ENCODE measurements around the gene MAP3K2.

The MAP3K2 gene

DNA sequence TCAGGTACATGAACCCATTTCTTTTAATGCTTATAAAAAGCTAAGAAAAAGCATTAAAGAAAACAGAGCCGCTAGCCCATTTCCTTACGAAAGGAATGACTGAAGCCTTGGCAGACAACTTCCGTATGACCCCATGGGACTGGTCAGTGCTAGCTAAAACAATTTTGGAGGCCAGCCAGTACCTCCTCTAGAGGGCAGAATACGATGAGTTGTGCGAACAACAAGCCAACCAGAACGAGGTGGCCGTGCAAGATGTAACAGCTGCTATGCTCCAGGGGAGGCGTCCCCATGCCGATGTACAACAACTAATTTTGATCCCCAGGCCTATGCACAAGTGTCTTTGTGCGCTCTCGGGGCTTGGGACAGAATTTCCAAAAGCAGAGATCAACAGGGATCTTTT, 16.7 kb downstream of the MAP3K2 start:
- H3K27me3 ChIP-seq (ENCODE audit: insufficient read depth, low read length) = no peaks in the 10 kb centered on the region
- no peak overlapping the region for H3K9ac ChIP-seq (ENCODE audit: low read length)
- no peak overlapping the region for H2AFZ ChIP-seq (ENCODE audit: low read length)
- H3K9me3 ChIP-seq (ENCODE audit: low read length) = peaks cover 30% of the 10 kb centered on the region
- no peaks in the 10 kb centered on the region for H3K9me2 ChIP-seq (ENCODE audit: low read depth, low read length)
- no peaks in the 10 kb centered on the region for H3F3A ChIP-seq (ENCODE audit: insufficient read depth, low read length)
- peaks cover 49% of the 10 kb centered on the region for H3K79me2 ChIP-seq (ENCODE audit: insufficient read depth, low read length)
- no peak overlapping the region for H3K4me3 ChIP-seq (ENCODE audit: low read depth, low read length, poor library complexity, severe bottlenecking)
- 0 out of 2 replicates have a peak, but pooled peaks cover 8% of the 10 kb centered on the region for H3K36me3 ChIP-seq (ENCODE audit: insufficient read depth, low read length)
- H3K27ac ChIP-seq (ENCODE audit: low read depth, low read length, poor library complexity, severe bottlenecking) = no peak overlapping the region
- no peaks in the 10 kb centered on the region for H3K4me1 ChIP-seq (ENCODE audit: insufficient read depth, low read length, severe bottlenecking)
- H4K20me1 ChIP-seq (ENCODE audit: insufficient read depth, low read length) = no peaks in the 10 kb centered on the region
- TF ChIP-seq EZH2 (IDR thresholded peaks at IDR 0.05; ENCODE audit: borderline replicate concordance, low read length) = no peak
- TF ChIP-seq CTCF (IDR thresholded peaks at IDR 0.05; ENCODE audit: low read length) = no peak
- H3K4me2 ChIP-seq (ENCODE audit: low read length) = no peak overlapping the region

GRCh38 chr2:127370010-127370409, 17.8 kb downstream of the MAP3K2 start:
- peaks cover 26% of the 10 kb centered on the region for H3K9me3 ChIP-seq (ENCODE audit: low read length)
- H3K9me2 ChIP-seq (ENCODE audit: low read depth, low read length) = no peaks in the 10 kb centered on the region
- TF ChIP-seq EZH2 (IDR thresholded peaks at IDR 0.05; ENCODE audit: borderline replicate concordance, low read length) (no peak), CTCF (IDR thresholded peaks at IDR 0.05; ENCODE audit: low read length) (no peak)
- no peaks in the 10 kb centered on the region for H3K27me3 ChIP-seq (ENCODE audit: insufficient read depth, low read length)
- peaks cover 52% of the 10 kb centered on the region for H3K79me2 ChIP-seq (ENCODE audit: insufficient read depth, low read length)
- no peak overlapping the region for H2AFZ ChIP-seq (ENCODE audit: low read length)
- H3K27ac ChIP-seq (ENCODE audit: low read depth, low read length, poor library complexity, severe bottlenecking) = no peak overlapping the region
- H3K4me1 ChIP-seq (ENCODE audit: insufficient read depth, low read length, severe bottlenecking) = no peaks in the 10 kb centered on the region
- H3K9ac ChIP-seq (ENCODE audit: low read length) = no peak overlapping the region
- H4K20me1 ChIP-seq (ENCODE audit: insufficient read depth, low read length) = no peaks in the 10 kb centered on the region
- H3K4me2 ChIP-seq (ENCODE audit: low read length) = no peak overlapping the region
- no peaks in the 10 kb centered on the region for H3F3A ChIP-seq (ENCODE audit: insufficient read depth, low read length)
- 0 out of 2 replicates have a peak, but pooled peaks cover 8% of the 10 kb centered on the region for H3K36me3 ChIP-seq (ENCODE audit: insufficient read depth, low read length)
- H3K4me3 ChIP-seq (ENCODE audit: low read depth, low read length, poor library complexity, severe bottlenecking) = no peak overlapping the region

GRCh38 chr2:127365211-127365643, 22.5 kb downstream of the MAP3K2 start:
- H3K9me2 ChIP-seq (ENCODE audit: low read depth, low read length) = no peaks in the 10 kb centered on the region
- H3K27me3 ChIP-seq (ENCODE audit: insufficient read depth, low read length) = no peaks in the 10 kb centered on the region
- H3K79me2 ChIP-seq (ENCODE audit: insufficient read depth, low read length) = peaks cover 66% of the 10 kb centered on the region
- no peak for TF ChIP-seq CTCF (IDR thresholded peaks at IDR 0.05; ENCODE audit: low read length)
- no peak for TF ChIP-seq EZH2 (IDR thresholded peaks at IDR 0.05; ENCODE audit: borderline replicate concordance, low read length)
- H3K9ac ChIP-seq (ENCODE audit: low read length) = no peak overlapping the region
- no peak overlapping the region for H2AFZ ChIP-seq (ENCODE audit: low read length)
- H3K4me1 ChIP-seq (ENCODE audit: insufficient read depth, low read length, severe bottlenecking) = no peaks in the 10 kb centered on the region
- no peak overlapping the region for H3K27ac ChIP-seq (ENCODE audit: low read depth, low read length, poor library complexity, severe bottlenecking)
- no peak overlapping the region for H3K4me2 ChIP-seq (ENCODE audit: low read length)
- H4K20me1 ChIP-seq (ENCODE audit: insufficient read depth, low read length) = no peaks in the 10 kb centered on the region
- H3K9me3 ChIP-seq (ENCODE audit: low read length) = peaks cover 6% of the 10 kb centered on the region; the same call in 1 of the 2 replicates
- no peak overlapping the region for H3K4me3 ChIP-seq (ENCODE audit: low read depth, low read length, poor library complexity, severe bottlenecking)
- H3K36me3 ChIP-seq (ENCODE audit: insufficient read depth, low read length) = 0 out of 2 replicates have a peak, but pooled peaks cover 4% of the 10 kb centered on the region
- no peaks in the 10 kb centered on the region for H3F3A ChIP-seq (ENCODE audit: insufficient read depth, low read length)

Data from OCI-LY1 (cell line).